IMR-90 (cell line): ENCODE results near the gene WHRN.

Experiments
- BHLHE40 ChIP-seq: fragments of 150-350 bp; IDR thresholded peaks from 2 replicates; pipeline ENCODE4 v1.6.1; 2016; ENCODE audit warnings: mild to moderate bottlenecking, low read depth, low read length
- RCOR1 ChIP-seq: IDR thresholded peaks from 2 replicates; pipeline ENCODE4 v1.6.1; 2012; ENCODE audit warnings: mild to moderate bottlenecking, low read length, improper control_type of control experiment; ENCODE audit not compliant: insufficient replicate concordance

DNA sequence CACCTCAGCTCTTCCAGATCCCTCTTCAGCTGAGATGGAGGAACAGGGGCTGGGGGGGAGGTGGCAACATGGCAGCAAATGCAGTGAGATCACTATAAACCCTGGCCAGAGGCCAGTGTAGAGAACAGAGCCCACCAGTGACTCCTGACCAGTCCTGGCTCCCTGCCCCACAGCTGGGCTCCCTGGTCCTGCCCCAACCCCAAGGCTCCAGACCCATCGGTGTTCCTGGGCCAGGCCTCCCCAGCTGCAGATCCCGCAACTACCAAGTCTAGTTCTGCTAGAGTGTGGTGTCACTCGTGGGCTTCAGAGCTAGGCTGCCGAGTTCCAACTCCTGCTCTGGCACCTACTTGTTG, 134.3 kb downstream of the WHRN start:
- TF ChIP-seq RCOR1 (no peak), BHLHE40 (no peak)
